ENCODE measurements around the gene TLR3. TPM values are rescaled to one million over a fixed set of nuclear protein-coding genes. Genes with fewer than 3 reads are reported as not detected.

TLR3 gene
- total and polyA plus RNA-seq, 2 experiments from 2014 or later = 0.54 to 0.68 TPM

- Histone ChIP-seq H3K9ac (no peak overlapping the region), H2AFZ (no peak overlapping the region), H3K9me3 (ENCODE audit: low read depth) (no peaks in the 10 kb centered on the region), H3K9me2 (ENCODE audit: insufficient read depth) (no peaks in the 10 kb centered on the region), H3K36me3 (ENCODE audit: low read depth) (no peaks in the 10 kb centered on the region), H3K27me3 (replicated peaks; ENCODE audit: insufficient read depth) (no peaks in the 10 kb centered on the region; the same call in 1 of the 2 replicates), H3K79me2 (ENCODE audit: insufficient read depth) (no peaks in the 10 kb centered on the region), H3K4me3 (no peak overlapping the region), H3K4me2 (ENCODE audit: unreplicated experiment) (no peak overlapping the region), H4K20me1 (ENCODE audit: insufficient read depth) (no peaks in the 10 kb centered on the region), H3F3A (ENCODE audit: insufficient read depth) (no peaks in the 10 kb centered on the region), H3K4me1 (ENCODE audit: insufficient read depth) (no peaks in the 10 kb centered on the region), H3K27ac (no peak overlapping the region)
- WGBS, 2 experiments (ENCODE audit: low coverage in 1 of 2, low lambda C conversion rate in 2 of 2, missing lambda C conversion rate in 2 of 2) = 86 to 91% methylated on average over 3 of the region's 3 CpGs
- TF ChIP-seq EZH2 (IDR thresholded peaks at IDR 0.05; ENCODE audit: insufficient read depth, poor library complexity, severe bottlenecking) (no peak), EZH2phosphoT487 (IDR thresholded peaks at IDR 0.05; ENCODE audit: insufficient read depth, low read depth) (no peak)
- in situ Hi-C loops (cut with MboI) = no loop called here
- no peak for DNase-seq
Observed at GRCh38 chr4:186134257-186134656, 65.3 kb downstream of the TLR3 start.

GRCh38 chr4:186134861-186135260 is 65.9 kb downstream of the TLR3 start:
- Histone ChIP-seq H3K4me1 (ENCODE audit: insufficient read depth) (no peaks in the 10 kb centered on the region), H3K27me3 (replicated peaks; ENCODE audit: insufficient read depth) (no peaks in the 10 kb centered on the region; the same call in 1 of the 2 replicates), H4K20me1 (ENCODE audit: insufficient read depth) (no peaks in the 10 kb centered on the region), H2AFZ (no peak overlapping the region), H3K27ac (no peak overlapping the region), H3K4me3 (no peak overlapping the region), H3K36me3 (ENCODE audit: low read depth) (no peaks in the 10 kb centered on the region), H3K9me3 (ENCODE audit: low read depth) (no peaks in the 10 kb centered on the region), H3K79me2 (ENCODE audit: insufficient read depth) (no peaks in the 10 kb centered on the region), H3K4me2 (ENCODE audit: unreplicated experiment) (no peak overlapping the region), H3F3A (ENCODE audit: insufficient read depth) (no peaks in the 10 kb centered on the region), H3K9me2 (ENCODE audit: insufficient read depth) (no peaks in the 10 kb centered on the region), H3K9ac (no peak overlapping the region)
- DNase-seq = no peak
- in situ Hi-C loops (cut with MboI) = no loop called here
- TF ChIP-seq EZH2phosphoT487 (IDR thresholded peaks at IDR 0.05; ENCODE audit: insufficient read depth, low read depth) (no peak), EZH2 (IDR thresholded peaks at IDR 0.05; ENCODE audit: insufficient read depth, poor library complexity, severe bottlenecking) (no peak)
- WGBS, 2 experiments (ENCODE audit: low coverage in 1 of 2, low lambda C conversion rate in 2 of 2, missing lambda C conversion rate in 2 of 2) = 76 to 83% methylated on average over 11 of the region's 11 CpGs

GRCh38 chr4:186137196-186137794 is 68.3 kb downstream of the TLR3 start:
- WGBS, 2 experiments (ENCODE audit: low coverage in 1 of 2, low lambda C conversion rate in 2 of 2, missing lambda C conversion rate in 2 of 2) = 25 to 30% methylated on average over 6 of the region's 6 CpGs
- no peaks in the 10 kb centered on the region for H3K9me3 ChIP-seq (ENCODE audit: low read depth)
- H3K27me3 ChIP-seq (replicated peaks; ENCODE audit: insufficient read depth) = no peaks in the 10 kb centered on the region
- H3F3A ChIP-seq (ENCODE audit: insufficient read depth) = no peaks in the 10 kb centered on the region
- DNase-seq = peak; percentile 61
- H3K27ac ChIP-seq = no peak overlapping the region
- no peak for TF ChIP-seq EZH2phosphoT487 (IDR thresholded peaks at IDR 0.05; ENCODE audit: insufficient read depth, low read depth)
- TF ChIP-seq EZH2 (IDR thresholded peaks at IDR 0.05; ENCODE audit: insufficient read depth, poor library complexity, severe bottlenecking) = no peak
- H3K4me2 ChIP-seq (ENCODE audit: unreplicated experiment) = no peak overlapping the region
- no peaks in the 10 kb centered on the region for H3K36me3 ChIP-seq (ENCODE audit: low read depth)
- H2AFZ ChIP-seq = no peak overlapping the region
- no peaks in the 10 kb centered on the region for H3K9me2 ChIP-seq (ENCODE audit: insufficient read depth)
- no peak overlapping the region for H3K9ac ChIP-seq
- H3K4me1 ChIP-seq (ENCODE audit: insufficient read depth) = no peaks in the 10 kb centered on the region
- peak overlapping the region; percentile 37; the same call in 1 of the 2 replicates for H3K4me3 ChIP-seq
- H3K79me2 ChIP-seq (ENCODE audit: insufficient read depth) = no peaks in the 10 kb centered on the region
- in situ Hi-C loops (cut with MboI) = no loop called here
- H4K20me1 ChIP-seq (ENCODE audit: insufficient read depth) = no peaks in the 10 kb centered on the region

Small RNA genes within 50 kb of the gene (small RNA-seq; reads per million reads assigned to genes)
- not detected for gene RF00322 (ENCODE audit: low read depth, low replicate concordance)
- gene RNU4-64P (ENCODE audit: low read depth, low replicate concordance) = not detected

Other genes starting within 250 kb of the TLR3 start
- gene FAM149A, start 35.5 kb downstream of the TLR3 start, total RNA-seq (2014; rRNA removed; shearing (Covaris generic)) = 0.13 and 3.4 TPM in 2 replicates
- gene FAM149A, start 35.5 kb downstream of the TLR3 start, polyA plus RNA-seq (2016; fragmentation: Nextera tagmentation; extraction: Ambion mirVana) = 0.94 and 1.2 TPM in 2 replicates
- gene CYP4V2, start 122.4 kb downstream of the TLR3 start, total RNA-seq (2014; rRNA removed; shearing (Covaris generic)) = 15.9 and 16.3 TPM in 2 replicates
- 10.5 and 11.0 TPM in 2 replicates for gene CYP4V2, start 122.4 kb downstream of the TLR3 start, polyA plus RNA-seq (2016; fragmentation: Nextera tagmentation; extraction: Ambion mirVana)
- gene KLKB1, start 158.4 kb downstream of the TLR3 start, total RNA-seq (2014; rRNA removed; shearing (Covaris generic)) = not detected in 2 replicates
- not detected in 2 replicates for gene KLKB1, start 158.4 kb downstream of the TLR3 start, polyA plus RNA-seq (2016; fragmentation: Nextera tagmentation; extraction: Ambion mirVana)
- not detected in 2 replicates for gene F11, start 197.0 kb downstream of the TLR3 start, total RNA-seq (2014; rRNA removed; shearing (Covaris generic))
- not detected in 2 replicates for gene F11, start 197.0 kb downstream of the TLR3 start, polyA plus RNA-seq (2016; fragmentation: Nextera tagmentation; extraction: Ambion mirVana)

Data from GM23248 (cell line).